Measurements from ENCODE around the gene NOTCH3. TPM values are rescaled to one million over a fixed set of nuclear protein-coding genes. Genes with fewer than 3 reads are reported as not detected.

NOTCH3 gene
- total and polyA plus RNA-seq, 2 of the 8 experiments (the other 6 are each of a cell fraction or from before 2014, with no cell fraction given): 37.5 to 107 TPM

- Histone ChIP-seq H2BK15ac (ENCODE audit: low read length) (no peak overlapping the region), H3K27me3 (replicated peaks in 1 of 4; ENCODE audit: control insufficient read depth in 3 of 4, extremely low read depth in 1 of 4, insufficient read depth in 3 of 4, low read length in 3 of 4) (no peaks in the 10 kb centered on the region; a peak in 1 of 7 replicates), H4K8ac (ENCODE audit: extremely low read depth, insufficient read depth, low read length) (no peak overlapping the region), H4K91ac (replicated peaks; ENCODE audit: insufficient read length, low read length) (no peak overlapping the region), H3K18ac (ENCODE audit: extremely low read depth, low read length) (no peak overlapping the region; the same call in 1 of the 2 replicates), H3K27ac (ENCODE audit: low read depth, low read length) (peak overlapping the region; percentile 73), H2BK120ac (replicated peaks; ENCODE audit: low read depth, low read length) (no peak overlapping the region), H3K4ac (replicated peaks; ENCODE audit: insufficient read length, low read depth, low read length) (no peak overlapping the region), H2BK20ac (ENCODE audit: low read length) (no peak overlapping the region), H4K5ac (ENCODE audit: insufficient read length, low read depth, low read length) (peak overlapping the region; percentile 18), H2BK5ac (ENCODE audit: low read depth, low read length) (no peak overlapping the region), H4K20me1 (replicated peaks in 1 of 2; ENCODE audit: control insufficient read depth in 1 of 2, insufficient read depth in 2 of 2, low read length in 2 of 2) (peaks cover 6 to 38% of the 10 kb centered on the region in 2 experiments), H3K23ac (ENCODE audit: insufficient read length) (no peak overlapping the region), H3K36me3 (ENCODE audit: control insufficient read depth in 2 of 4, insufficient read depth in 4 of 4, low read length in 3 of 4) (peaks cover 7 to 44% (median 27%) of the 10 kb centered on the region in 4 experiments; a peak in 7 of 8 replicates), H3K14ac (ENCODE audit: insufficient read length) (no peak overlapping the region), H2AFZ (ENCODE audit: low read length) (no peak overlapping the region), H3K4me3 (ENCODE audit: extremely low read depth in 1 of 4, insufficient read depth in 2 of 4, low read depth in 3 of 4, low read length in 4 of 4) (peak overlapping the region; percentile 49 to 80 (median 56)), H3K9ac (replicated peaks in 1 of 4; ENCODE audit: extremely low read depth in 1 of 4, low read depth in 3 of 4, low read length in 3 of 4) (no peak overlapping the region; a peak in 1 of 7 replicates), H3K79me1 (ENCODE audit: low read depth, low read length) (peaks cover 14% of the 10 kb centered on the region), H2BK12ac (ENCODE audit: low read depth, low read length) (no peak overlapping the region), H3K9me3 (ENCODE audit: insufficient read depth in 2 of 2, low read depth in 1 of 2, low read length in 1 of 2) (no peaks in the 10 kb centered on the region), H2AK5ac (ENCODE audit: low read depth, low read length) (no peak overlapping the region), H3K4me2 (ENCODE audit: insufficient read depth in 1 of 2, low read depth in 2 of 2, low read length in 2 of 2) (peak overlapping the region; percentile 71 to 77; a peak in 3 of 4 replicates), H3K4me1 (replicated peaks in 1 of 4; ENCODE audit: control insufficient read depth in 3 of 4, insufficient read depth in 4 of 4, low read length in 3 of 4) (peaks cover 4 to 15% (median 9%) of the 10 kb centered on the region in 4 experiments), H3K56ac (replicated peaks; ENCODE audit: insufficient read length, low read depth, low read length) (no peak overlapping the region), H3K79me2 (ENCODE audit: control insufficient read depth in 1 of 2, insufficient read depth in 2 of 2, low read length in 2 of 2) (peaks cover 6 to 46% of the 10 kb centered on the region in 2 experiments; a peak in 3 of 4 replicates), H3K23me2 (ENCODE audit: low read depth, low read length) (peaks cover 8% of the 10 kb centered on the region)
- POLR2A ChIA-PET (ENCODE audit: partially characterized antibody): interaction anchor here (0.6 to 7.0 kb wide), 23 partner anchors 8 to 217 kb away, joined by 3 to 58 read pairs (median 4); partner anchors contain the start of gene EPHX3
- CTCF ChIA-PET (ENCODE audit: partially characterized antibody): interaction anchor here (0.8 to 3.3 kb wide), 15 partner anchors 13 to 65 kb away, joined by 3 to 11 read pairs (median 4); no protein-coding TSS in a partner anchor
- DNase-seq (ENCODE audit: low read depth in 1 of 2, low spot score in 2 of 2): peak in 1 of 2 experiments; percentile 98
- WGBS, 2 experiments (ENCODE audit: extremely low coverage in 1 of 2, insufficient coverage in 1 of 2, insufficient read length in 1 of 2, insufficient replicate concordance in 2 of 2, low coverage in 1 of 2, low lambda C conversion rate in 2 of 2, missing lambda C conversion rate in 1 of 2): 0% methylated on average over 3 of the region's 91 CpGs; no CpG with 5 or more reads in 1 of the 2 experiments
- no peak for FAIRE-seq
- TF ChIP-seq SUZ12 (IDR thresholded peaks at IDR 0.05; ENCODE audit: low read length): no peak
- TF ChIP-seq SP4 (IDR thresholded peaks at IDR 0.05; ENCODE audit: low read length): no peak
- no peak for TF ChIP-seq ATF2 (IDR thresholded peaks at IDR 0.05; ENCODE audit: low read length)
- no peak for TF ChIP-seq NANOG (IDR thresholded peaks at IDR 0.05; ENCODE audit: insufficient read depth, low read depth, low read length, poor library complexity, severe bottlenecking)
- TF ChIP-seq CHD1 (IDR thresholded peaks at IDR 0.05; ENCODE audit: low read depth, low read length): no peak
- TF ChIP-seq BACH1 (IDR thresholded peaks at IDR 0.05; ENCODE audit: low read length): 0 out of 2 replicates have a peak, but pooled peaks have one; percentile 1
- no peak for TF ChIP-seq CBX8 (IDR thresholded peaks at IDR 0.05; ENCODE audit: borderline replicate concordance, low read depth, low read length)
- 0 out of 2 replicates have a peak, but pooled peaks have one; percentile 49 for TF ChIP-seq TCF12 (IDR thresholded peaks at IDR 0.05; ENCODE audit: low read depth, low read length)
- no peak for TF ChIP-seq ZNF274 (IDR thresholded peaks at IDR 0.05; ENCODE audit: borderline replicate concordance, extremely low read depth, low read length)
Measured at GRCh38 chr19:15195371-15196334, 5.1 kb downstream of the NOTCH3 start.

Data from H1 (cell line).